Measurements from ENCODE around the gene SLC15A3. TPM values are rescaled to one million over a fixed set of nuclear protein-coding genes. Genes with fewer than 3 reads are reported as not detected.

SLC15A3 gene
- total RNA-seq, 1 donor from 2014 or later = 0.62 TPM

DNA sequence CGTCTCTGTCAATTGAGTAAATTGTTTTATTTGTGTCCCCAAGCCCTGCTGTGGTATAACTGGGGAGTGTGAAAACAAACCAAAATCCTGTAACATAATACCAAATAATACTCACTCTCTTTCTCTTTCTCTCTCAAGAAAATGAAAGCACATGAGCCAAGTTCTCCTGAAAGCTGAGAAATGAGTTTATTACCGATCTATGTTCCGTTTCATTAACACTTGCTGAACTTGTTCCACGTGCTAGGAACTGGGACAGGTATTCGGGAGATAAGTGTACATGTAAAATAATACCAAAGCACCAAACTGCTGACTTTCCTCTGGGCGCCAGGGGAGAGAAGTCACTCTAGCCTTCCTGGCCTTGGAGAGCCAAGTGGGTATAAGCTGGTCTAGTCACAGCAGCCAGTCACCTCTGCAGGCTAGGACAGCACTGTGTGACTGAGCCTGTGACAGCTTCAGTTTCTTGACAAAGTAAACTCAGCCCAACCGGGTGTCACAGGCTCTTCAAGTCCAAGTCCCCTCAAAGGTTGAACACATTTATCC lies 42.6 kb upstream of the SLC15A3 start:
- Mint-ChIP-seq H3K4me3 (ENCODE audit: unreplicated experiment) (no peak overlapping the region), H3K4me1 (ENCODE audit: unreplicated experiment) (peaks cover 4% of the 10 kb centered on the region), H3K27me3 (ENCODE audit: unreplicated experiment) (no peaks in the 10 kb centered on the region), H3K36me3 (ENCODE audit: low read depth, unreplicated experiment) (no peaks in the 10 kb centered on the region), H3K9me3 (ENCODE audit: unreplicated experiment) (no peaks in the 10 kb centered on the region), H3K27ac (ENCODE audit: unreplicated experiment) (no peak overlapping the region)
- no peak for TF ChIP-seq CTCF (IDR thresholded peaks at IDR 0.05; ENCODE audit: unreplicated experiment)
- DNase-seq (ENCODE audit: low spot score) = no peak

- Mint-ChIP-seq H3K27me3 (ENCODE audit: unreplicated experiment) (no peaks in the 10 kb centered on the region), H3K36me3 (ENCODE audit: low read depth, unreplicated experiment) (no peaks in the 10 kb centered on the region), H3K4me1 (ENCODE audit: unreplicated experiment) (peaks cover 10% of the 10 kb centered on the region), H3K4me3 (ENCODE audit: unreplicated experiment) (no peak overlapping the region), H3K9me3 (ENCODE audit: unreplicated experiment) (no peaks in the 10 kb centered on the region), H3K27ac (ENCODE audit: unreplicated experiment) (no peak overlapping the region)
- no peak for TF ChIP-seq CTCF (IDR thresholded peaks at IDR 0.05; ENCODE audit: unreplicated experiment)
- no peak for DNase-seq (ENCODE audit: low spot score)
Observed at GRCh38 chr11:60993615-60994014, 41.6 kb upstream of the SLC15A3 start.

DNA sequence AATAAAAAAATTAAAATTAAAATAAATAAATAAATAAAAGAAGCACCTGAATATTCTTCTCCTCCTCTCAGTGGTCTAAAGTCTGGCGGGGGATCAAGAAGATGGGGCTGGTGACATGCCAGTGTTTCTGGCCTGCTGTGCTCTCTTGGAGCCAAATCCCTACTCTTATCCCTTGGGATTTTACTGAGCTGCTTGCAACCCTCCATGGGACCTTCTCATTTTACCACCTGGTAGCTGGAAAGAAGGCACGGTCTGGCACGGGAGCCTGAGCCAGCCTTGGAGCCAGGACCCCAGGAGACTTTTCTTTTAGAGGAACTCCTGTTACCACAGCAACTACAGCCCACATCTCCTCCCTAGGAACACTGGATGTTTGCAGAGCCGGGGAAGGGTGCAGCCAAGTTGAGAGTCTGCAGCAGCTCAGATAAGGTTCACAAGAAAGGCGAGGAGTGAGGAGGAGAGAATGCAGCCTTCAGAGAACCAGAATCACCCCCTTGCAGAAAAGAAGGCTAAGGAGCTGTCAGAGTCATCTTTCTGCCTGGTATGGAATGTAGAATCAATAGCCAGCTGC lies 41.0 kb upstream of the SLC15A3 start:
- TF ChIP-seq CTCF (IDR thresholded peaks at IDR 0.05; ENCODE audit: unreplicated experiment) = no peak
- H3K27me3 Mint-ChIP-seq (ENCODE audit: unreplicated experiment) = no peaks in the 10 kb centered on the region
- no peaks in the 10 kb centered on the region for H3K9me3 Mint-ChIP-seq (ENCODE audit: unreplicated experiment)
- H3K4me3 Mint-ChIP-seq (ENCODE audit: unreplicated experiment) = no peak overlapping the region
- DNase-seq (ENCODE audit: low spot score) = no peak
- H3K27ac Mint-ChIP-seq (ENCODE audit: unreplicated experiment) = no peak overlapping the region
- peaks cover 10% of the 10 kb centered on the region for H3K4me1 Mint-ChIP-seq (ENCODE audit: unreplicated experiment)
- H3K36me3 Mint-ChIP-seq (ENCODE audit: low read depth, unreplicated experiment) = no peaks in the 10 kb centered on the region

- Mint-ChIP-seq H3K27me3 (ENCODE audit: unreplicated experiment) (no peaks in the 10 kb centered on the region), H3K36me3 (ENCODE audit: low read depth, unreplicated experiment) (no peaks in the 10 kb centered on the region), H3K9me3 (ENCODE audit: unreplicated experiment) (no peaks in the 10 kb centered on the region), H3K4me3 (ENCODE audit: unreplicated experiment) (no peak overlapping the region), H3K4me1 (ENCODE audit: unreplicated experiment) (peaks cover 10% of the 10 kb centered on the region), H3K27ac (ENCODE audit: unreplicated experiment) (no peak overlapping the region)
- no peak for TF ChIP-seq CTCF (IDR thresholded peaks at IDR 0.05; ENCODE audit: unreplicated experiment)
- DNase-seq (ENCODE audit: low spot score) = no peak
Observed at GRCh38 chr11:60991457-60991856, 39.5 kb upstream of the SLC15A3 start.

DNA sequence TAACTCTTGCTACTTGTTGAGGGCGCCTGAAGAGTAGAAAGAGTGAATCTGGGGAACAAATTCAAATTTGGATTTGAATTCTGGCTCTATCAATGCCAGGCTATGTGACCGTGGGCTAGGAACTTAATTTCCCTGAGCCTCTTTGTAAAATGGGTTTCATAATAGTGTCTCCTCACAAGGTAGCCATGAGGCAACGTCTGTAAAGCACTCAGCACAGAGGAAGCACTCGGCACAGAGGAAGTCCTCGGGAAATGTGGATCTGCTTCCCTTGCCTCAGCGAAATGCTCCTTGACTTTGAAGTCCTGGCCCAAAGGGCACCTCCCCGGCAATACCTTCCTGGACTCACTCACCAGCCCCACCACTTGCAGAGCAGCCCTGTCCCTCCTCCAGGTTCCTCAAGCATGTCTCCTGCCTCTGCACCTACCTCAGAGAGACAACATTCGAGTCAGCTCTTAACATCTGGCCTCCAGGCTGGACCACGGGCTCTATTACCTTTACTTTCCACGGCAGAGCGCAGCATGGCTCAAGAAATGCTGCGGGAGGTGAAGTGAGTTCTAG lies 37.2 kb upstream of the SLC15A3 start:
- H3K4me3 Mint-ChIP-seq (ENCODE audit: unreplicated experiment) = no peak overlapping the region
- H3K36me3 Mint-ChIP-seq (ENCODE audit: low read depth, unreplicated experiment) = no peaks in the 10 kb centered on the region
- H3K27ac Mint-ChIP-seq (ENCODE audit: unreplicated experiment) = no peak overlapping the region
- no peak for DNase-seq (ENCODE audit: low spot score)
- no peaks in the 10 kb centered on the region for H3K9me3 Mint-ChIP-seq (ENCODE audit: unreplicated experiment)
- no peak for TF ChIP-seq CTCF (IDR thresholded peaks at IDR 0.05; ENCODE audit: unreplicated experiment)
- H3K27me3 Mint-ChIP-seq (ENCODE audit: unreplicated experiment) = peaks cover 2% of the 10 kb centered on the region
- H3K4me1 Mint-ChIP-seq (ENCODE audit: unreplicated experiment) = peaks cover 6% of the 10 kb centered on the region

Data from endothelial cell (in vitro differentiated cells).